ENCODE measurements around the gene BGLAP.

Gene BGLAP

DNA sequence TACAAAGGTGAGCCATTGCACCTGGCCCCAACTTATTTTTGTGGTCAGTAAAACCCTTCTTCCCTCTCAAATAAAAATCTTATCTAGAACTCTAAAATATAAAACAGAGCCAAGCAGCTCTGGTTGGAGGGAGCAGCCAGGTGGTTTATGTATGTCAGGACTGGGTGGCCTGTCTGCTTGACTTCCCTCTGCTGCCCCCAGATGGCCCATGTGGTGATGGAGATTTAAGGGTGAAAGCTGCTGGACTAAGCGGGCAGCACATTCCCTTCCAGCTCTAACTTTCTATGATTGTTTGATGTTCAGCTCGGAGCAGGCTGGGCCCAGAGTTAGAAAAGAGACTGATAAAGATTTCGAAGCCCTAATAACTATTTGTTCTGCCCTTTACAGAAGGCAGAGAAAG, 17.8 kb downstream of the BGLAP start:
- no peak for DNase-seq

- DNase-seq = no peak
Measured at GRCh38 chr1:156260896-156261295, 18.9 kb downstream of the BGLAP start.

GRCh38 chr1:156262461-156263287, 20.7 kb downstream of the BGLAP start:
- DNase-seq = no peak

DNA sequence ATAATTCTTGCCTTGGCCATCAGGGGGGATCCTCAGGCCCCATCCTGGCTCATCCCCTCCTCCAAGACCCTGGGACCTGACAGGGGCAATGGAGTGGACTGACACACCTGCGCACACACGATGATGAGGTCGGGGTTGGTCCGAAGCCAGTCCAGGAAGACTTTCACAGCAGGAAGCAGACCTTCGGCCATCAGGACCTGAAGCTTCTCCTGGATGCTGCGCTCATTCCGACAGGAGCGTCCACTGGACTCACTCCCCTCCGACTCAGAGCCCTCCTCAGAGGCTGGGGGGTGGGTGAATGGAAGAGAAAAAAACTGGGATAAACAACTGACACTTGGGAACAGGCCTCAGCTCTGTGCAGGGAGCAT, 21.3 kb downstream of the BGLAP start:
- DNase-seq = no peak

GRCh38 chr1:156266051-156266450, 24.1 kb downstream of the BGLAP start:
- no peak for DNase-seq

DNA sequence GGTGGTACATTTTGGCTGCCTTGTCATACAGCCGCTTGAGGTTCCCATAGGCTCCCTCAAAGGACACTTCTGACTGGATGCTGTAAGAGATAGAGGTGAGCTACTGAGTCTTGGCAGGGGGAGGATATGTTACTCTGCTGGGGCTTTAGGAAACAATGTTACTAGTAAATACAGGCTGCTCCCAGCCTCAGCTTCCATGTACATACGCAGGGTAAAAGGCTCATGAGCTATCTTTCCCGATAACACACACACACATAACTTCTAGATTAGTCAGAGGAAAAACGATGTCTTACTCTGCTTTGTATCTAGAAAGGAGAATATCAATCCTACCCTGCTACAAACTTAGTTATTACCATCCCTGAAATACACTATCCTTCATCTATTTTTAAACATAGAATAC, 26.4 kb downstream of the BGLAP start:
- no peak for DNase-seq

- no peak for DNase-seq
Measured at GRCh38 chr1:156270314-156270713, 28.3 kb downstream of the BGLAP start.

- no peak for DNase-seq
Measured at GRCh38 chr1:156276532-156276931, 34.5 kb downstream of the BGLAP start.

DNA sequence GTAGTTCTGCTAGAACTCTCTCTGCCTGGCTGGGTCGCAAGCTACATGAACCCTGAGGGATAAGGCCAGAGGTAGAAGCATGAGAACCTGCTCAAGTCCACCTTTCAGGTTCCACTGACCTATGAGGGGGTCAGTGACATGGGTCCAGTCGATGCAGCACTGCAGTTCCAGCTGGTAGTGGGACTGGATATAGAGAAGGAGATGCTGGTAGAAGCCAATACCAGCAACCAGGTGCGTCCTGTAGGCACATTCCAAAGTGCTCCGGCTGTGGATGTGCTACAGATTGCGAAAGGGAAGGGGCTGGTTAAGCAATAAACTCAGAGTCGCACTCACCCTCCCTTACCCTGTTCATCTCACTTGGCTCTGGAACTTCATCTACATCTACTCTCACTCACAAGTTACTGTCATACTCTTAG, 35.0 kb downstream of the BGLAP start:
- no peak for DNase-seq

- DNase-seq = no peak
Measured at GRCh38 chr1:156279837-156280236, 37.9 kb downstream of the BGLAP start.

DNA sequence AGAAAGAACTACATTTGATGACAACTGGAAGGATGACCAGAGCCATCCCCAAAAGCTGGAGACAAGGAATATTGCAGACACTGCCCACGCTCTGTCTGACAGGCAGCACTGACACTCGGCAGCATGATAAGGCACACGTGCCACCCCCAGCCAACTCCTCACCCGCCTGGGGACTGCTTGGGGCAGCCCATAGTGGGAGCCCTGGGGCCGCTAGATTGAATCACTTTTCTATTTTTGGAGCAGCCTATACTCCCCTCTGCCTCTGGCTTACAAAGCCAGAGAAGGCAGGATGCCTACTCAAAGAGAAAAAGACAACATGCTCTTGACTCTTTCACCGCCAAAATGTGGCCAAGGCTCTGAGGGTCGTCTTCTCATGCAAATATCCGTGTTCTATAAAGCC, 39.3 kb downstream of the BGLAP start:
- peak; percentile 60 for DNase-seq

GRCh38 chr1:156281693-156282478, 39.9 kb downstream of the BGLAP start:
- no peak for DNase-seq

- DNase-seq = peak; percentile 96
Measured at GRCh38 chr1:156282479-156283222, 40.7 kb downstream of the BGLAP start, which contains the start of gene SMG5. Gene SMG5 (minus strand): TSS chr1:156282825. CDS start chr1:156282680, 145 bp downstream.

DNA sequence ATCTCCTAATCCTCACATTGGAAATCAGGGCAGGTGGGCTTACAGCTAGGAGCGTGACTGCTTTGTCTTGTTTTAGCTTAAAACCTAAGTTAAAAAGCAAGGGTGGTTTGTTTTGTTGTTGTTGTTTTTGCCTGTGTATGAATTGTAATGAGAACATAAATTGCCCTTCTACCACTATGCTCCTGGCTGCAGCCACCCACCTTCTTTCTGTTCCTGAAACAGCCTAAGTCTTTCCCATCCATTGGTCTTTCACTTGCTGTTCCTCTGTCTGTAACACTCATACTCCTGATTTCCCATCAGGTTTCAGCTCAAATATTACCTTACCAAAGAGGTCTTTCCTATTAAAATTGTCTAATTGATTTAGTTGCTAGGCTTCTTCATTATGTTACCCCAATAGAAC, 41.5 kb downstream of the BGLAP start:
- DNase-seq = no peak

GRCh38 chr1:156284112-156284511, 42.1 kb downstream of the BGLAP start, which contains the start of gene TMEM79:
Gene TMEM79 (plus strand): TSS chr1:156284325. CDS start chr1:156285227, 902 bp downstream.
- DNase-seq = no peak

DNA sequence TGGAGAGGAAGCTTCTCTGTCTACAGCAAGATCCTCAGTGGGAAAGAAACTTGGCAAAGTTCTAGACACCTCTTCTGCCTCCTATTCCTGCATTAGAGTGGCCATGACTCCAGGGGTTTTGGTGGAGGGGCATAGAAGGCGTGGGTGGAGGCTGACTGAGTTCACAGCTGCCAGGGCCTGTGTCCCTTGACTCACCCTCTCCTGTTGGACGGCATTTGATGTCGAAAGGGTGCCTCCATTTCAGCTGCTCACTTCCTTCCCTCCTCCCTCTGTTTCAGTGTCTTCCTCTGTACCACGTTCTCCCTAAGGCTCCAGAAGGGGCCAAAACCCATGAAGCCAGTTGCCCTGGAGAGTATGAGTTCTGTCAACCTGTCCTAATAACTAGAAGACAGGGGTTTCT, 42.8 kb downstream of the BGLAP start:
- DNase-seq = no peak

- no peak for DNase-seq
Measured at GRCh38 chr1:156285437-156285836, 43.5 kb downstream of the BGLAP start.

DNA sequence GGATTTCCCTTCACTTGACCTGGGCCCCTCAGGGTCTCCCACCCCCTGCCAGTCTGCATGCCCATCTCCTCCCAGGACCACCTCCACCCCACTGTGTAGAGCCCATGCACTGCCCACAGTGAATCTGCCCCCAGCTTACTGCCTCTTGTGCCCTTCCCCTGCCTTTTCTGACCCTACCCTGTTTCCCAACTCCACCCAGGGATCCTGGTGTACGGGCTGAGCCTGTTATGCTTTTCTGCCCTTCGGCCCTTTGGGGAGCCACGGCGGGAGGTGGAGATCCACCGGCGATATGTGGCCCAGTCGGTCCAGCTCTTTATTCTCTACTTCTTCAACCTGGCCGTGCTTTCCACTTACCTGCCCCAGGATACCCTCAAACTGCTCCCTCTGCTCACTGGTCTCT, 44.1 kb downstream of the BGLAP start:
- no peak for DNase-seq

- no peak for DNase-seq
Measured at GRCh38 chr1:156289857-156290256, 47.9 kb downstream of the BGLAP start.

- no peak for DNase-seq
Measured at GRCh38 chr1:156291226-156292061, 49.5 kb downstream of the BGLAP start.
